Measurements from ENCODE around the gene BCL2. TPM values are rescaled to one million over a fixed set of nuclear protein-coding genes. Genes with fewer than 3 reads are reported as not detected.

BCL2 gene
- total RNA-seq, 1 experiment from 2014 or later = 1.5 TPM

DNA sequence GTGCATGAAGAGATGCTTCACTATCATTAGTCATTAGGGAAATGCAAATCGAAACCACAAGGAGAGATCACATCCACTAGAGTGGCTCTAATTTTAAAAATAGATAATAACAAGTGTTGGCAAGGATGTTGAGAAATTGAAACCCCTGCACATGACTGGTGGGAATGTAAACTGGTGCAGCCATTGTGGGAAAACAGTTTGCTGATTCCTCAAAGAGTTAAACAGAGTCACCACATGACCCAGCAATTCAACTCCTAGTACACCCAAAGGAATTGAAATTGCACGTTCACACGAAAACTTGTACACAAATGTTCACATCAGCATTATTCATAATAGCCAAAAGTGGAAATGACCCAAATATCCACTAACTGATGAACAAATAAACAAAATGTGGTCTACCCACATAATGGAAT, 179.5 kb downstream of the BCL2 start:
- Histone ChIP-seq H4K20me1 (ENCODE audit: low read length) (no peaks in the 10 kb centered on the region), H2AFZ (ENCODE audit: low read length) (no peak overlapping the region), H3K9me3 (ENCODE audit: low read length) (no peaks in the 10 kb centered on the region), H3K79me2 (ENCODE audit: low read length) (no peaks in the 10 kb centered on the region), H3K4me3 (ENCODE audit: low read length) (no peak overlapping the region), H3K4me2 (ENCODE audit: low read length) (no peak overlapping the region), H3K4me1 (ENCODE audit: insufficient read depth, low read length) (no peaks in the 10 kb centered on the region), H3K36me3 (ENCODE audit: low read depth, low read length) (no peaks in the 10 kb centered on the region), H3K9me2 (replicated peaks; ENCODE audit: low read length) (0 out of 2 replicates have a peak, but pooled peaks cover 2% of the 10 kb centered on the region), H3K27me3 (ENCODE audit: low read length) (peaks cover 4% of the 10 kb centered on the region; the same call in 1 of the 2 replicates), H3K9ac (ENCODE audit: low read length) (no peak overlapping the region), H3F3A (ENCODE audit: low read length, unreplicated experiment) (no peaks in the 10 kb centered on the region), H3K27ac (ENCODE audit: low read length) (no peak overlapping the region)
- ChIA-PET POLR2A (ENCODE audit: unreplicated experiment) (no interaction called here), CTCF (no interaction called here)
- no peak for ATAC-seq
- intact Hi-C loops (cut with micrococcal nuclease) = no loop called here
- BruUV-seq (replicated peaks) = no TSS peak
- TF ChIP-seq EZH2phosphoT487 (IDR thresholded peaks at IDR 0.05; ENCODE audit: borderline replicate concordance, low read length) (no peak), EZH2 (IDR thresholded peaks at IDR 0.05; ENCODE audit: low read length, unreplicated experiment) (no peak)
- TF ChIP-seq, protein P1, sequence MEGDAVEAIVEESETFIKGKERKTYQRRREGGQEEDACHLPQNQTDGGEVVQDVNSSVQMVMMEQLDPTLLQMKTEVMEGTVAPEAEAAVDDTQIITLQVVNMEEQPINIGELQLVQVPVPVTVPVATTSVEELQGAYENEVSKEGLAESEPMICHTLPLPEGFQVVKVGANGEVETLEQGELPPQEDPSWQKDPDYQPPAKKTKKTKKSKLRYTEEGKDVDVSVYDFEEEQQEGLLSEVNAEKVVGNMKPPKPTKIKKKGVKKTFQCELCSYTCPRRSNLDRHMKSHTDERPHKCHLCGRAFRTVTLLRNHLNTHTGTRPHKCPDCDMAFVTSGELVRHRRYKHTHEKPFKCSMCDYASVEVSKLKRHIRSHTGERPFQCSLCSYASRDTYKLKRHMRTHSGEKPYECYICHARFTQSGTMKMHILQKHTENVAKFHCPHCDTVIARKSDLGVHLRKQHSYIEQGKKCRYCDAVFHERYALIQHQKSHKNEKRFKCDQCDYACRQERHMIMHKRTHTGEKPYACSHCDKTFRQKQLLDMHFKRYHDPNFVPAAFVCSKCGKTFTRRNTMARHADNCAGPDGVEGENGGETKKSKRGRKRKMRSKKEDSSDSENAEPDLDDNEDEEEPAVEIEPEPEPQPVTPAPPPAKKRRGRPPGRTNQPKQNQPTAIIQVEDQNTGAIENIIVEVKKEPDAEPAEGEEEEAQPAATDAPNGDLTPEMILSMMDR (conservative IDR thresholded peaks at IDR 0.05; ENCODE audit: low read depth, low read length) = no peak
- DNase-seq = no peak

DNA sequence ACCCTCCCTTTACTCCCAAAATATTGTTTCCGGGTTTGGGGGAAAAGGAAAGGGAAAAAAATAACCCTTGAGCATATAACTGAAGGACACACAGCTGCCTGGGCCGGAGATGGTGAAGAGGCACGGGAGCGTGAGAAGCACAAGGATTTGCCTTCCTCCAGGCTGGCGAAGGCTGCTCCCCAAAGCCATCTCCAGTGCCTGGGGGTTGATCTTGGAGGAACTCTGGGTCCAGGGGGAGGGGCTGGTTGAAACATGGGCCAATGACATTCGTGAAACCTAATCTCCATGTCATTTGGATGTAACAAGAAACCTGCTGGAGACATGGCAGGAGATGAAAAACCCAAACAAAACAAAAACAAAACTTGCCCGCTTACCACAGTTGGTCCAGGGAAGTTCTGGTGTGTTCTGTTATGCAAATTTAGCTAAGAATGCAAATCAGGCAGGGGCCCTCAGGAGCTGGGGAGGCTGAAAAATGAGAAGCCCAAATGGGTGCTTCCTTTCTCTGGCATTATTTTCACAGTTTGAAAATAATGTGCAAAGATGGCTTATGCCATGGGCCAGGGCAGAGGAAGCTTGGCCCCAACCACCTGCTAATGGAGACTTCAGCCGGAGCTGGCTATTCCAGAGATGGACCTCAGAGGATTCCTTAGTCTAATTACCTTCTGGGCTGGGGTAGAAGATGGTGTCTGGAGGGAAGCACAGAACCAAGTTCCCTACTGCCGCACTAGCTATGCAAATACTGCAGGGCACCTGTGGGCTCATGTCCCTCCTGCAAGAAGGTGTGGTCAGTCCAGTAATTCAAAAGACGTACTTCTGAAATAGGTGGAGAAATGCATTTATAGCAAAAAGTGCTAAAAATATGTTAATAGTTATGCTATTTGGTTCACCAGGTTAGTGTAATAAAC, 180.9 kb downstream of the BCL2 start:
- DNase-seq = no peak
- Histone ChIP-seq H3K9ac (ENCODE audit: low read length) (no peak overlapping the region), H3K4me3 (ENCODE audit: low read length) (no peak overlapping the region), H2AFZ (ENCODE audit: low read length) (no peak overlapping the region), H3K27me3 (ENCODE audit: low read length) (peaks cover 3% of the 10 kb centered on the region; the same call in 1 of the 2 replicates), H3K9me2 (replicated peaks; ENCODE audit: low read length) (0 out of 2 replicates have a peak, but pooled peaks cover 2% of the 10 kb centered on the region), H3F3A (ENCODE audit: low read length, unreplicated experiment) (no peaks in the 10 kb centered on the region), H3K36me3 (ENCODE audit: low read depth, low read length) (no peaks in the 10 kb centered on the region), H3K4me2 (ENCODE audit: low read length) (no peak overlapping the region), H3K9me3 (ENCODE audit: low read length) (no peaks in the 10 kb centered on the region), H3K4me1 (ENCODE audit: insufficient read depth, low read length) (no peaks in the 10 kb centered on the region), H3K79me2 (ENCODE audit: low read length) (no peaks in the 10 kb centered on the region), H3K27ac (ENCODE audit: low read length) (no peak overlapping the region), H4K20me1 (ENCODE audit: low read length) (no peaks in the 10 kb centered on the region)
- intact Hi-C loops (cut with micrococcal nuclease) = no loop called here
- TF ChIP-seq EZH2 (IDR thresholded peaks at IDR 0.05; ENCODE audit: low read length, unreplicated experiment) (no peak), EZH2phosphoT487 (IDR thresholded peaks at IDR 0.05; ENCODE audit: borderline replicate concordance, low read length) (no peak)
- TF ChIP-seq, protein P1 (conservative IDR thresholded peaks at IDR 0.05; ENCODE audit: low read depth, low read length) = no peak
- CTCF ChIA-PET = no interaction called here
- POLR2A ChIA-PET (ENCODE audit: unreplicated experiment) = no interaction called here
- ATAC-seq = no peak
- BruUV-seq (replicated peaks) = no TSS peak

DNA sequence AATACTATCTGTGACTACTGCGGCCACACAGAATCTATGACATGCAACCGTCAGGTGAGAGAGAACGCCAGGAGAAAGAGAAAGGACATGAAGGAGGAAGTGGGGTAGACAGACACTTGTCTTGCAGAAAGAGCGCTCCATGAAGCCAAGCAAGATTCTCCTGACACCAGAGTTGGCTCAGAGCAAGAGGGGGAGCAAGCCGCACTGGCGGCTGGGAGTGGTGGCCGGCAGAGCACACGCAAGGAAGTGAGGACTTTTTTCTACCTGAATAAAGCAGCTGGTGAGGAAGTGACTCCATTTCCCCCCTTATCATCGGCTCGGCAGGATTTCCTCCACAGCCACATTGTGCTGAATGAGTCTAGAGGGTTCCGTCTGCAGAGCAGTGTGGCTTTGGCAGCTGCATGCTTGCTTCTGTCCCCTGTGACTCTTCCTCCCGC, 181.6 kb downstream of the BCL2 start:
- Histone ChIP-seq H3K9ac (ENCODE audit: low read length) (no peak overlapping the region), H4K20me1 (ENCODE audit: low read length) (no peaks in the 10 kb centered on the region), H3K27me3 (ENCODE audit: low read length) (peaks cover 5% of the 10 kb centered on the region; the same call in 1 of the 2 replicates), H3K9me3 (ENCODE audit: low read length) (no peaks in the 10 kb centered on the region), H2AFZ (ENCODE audit: low read length) (no peak overlapping the region), H3K36me3 (ENCODE audit: low read depth, low read length) (no peaks in the 10 kb centered on the region), H3K79me2 (ENCODE audit: low read length) (no peaks in the 10 kb centered on the region), H3F3A (ENCODE audit: low read length, unreplicated experiment) (no peaks in the 10 kb centered on the region), H3K4me2 (ENCODE audit: low read length) (no peak overlapping the region), H3K4me3 (ENCODE audit: low read length) (no peak overlapping the region), H3K4me1 (ENCODE audit: insufficient read depth, low read length) (no peaks in the 10 kb centered on the region), H3K9me2 (replicated peaks; ENCODE audit: low read length) (0 out of 2 replicates have a peak, but pooled peaks cover 2% of the 10 kb centered on the region), H3K27ac (ENCODE audit: low read length) (no peak overlapping the region)
- ChIA-PET CTCF (no interaction called here), POLR2A (ENCODE audit: unreplicated experiment) (no interaction called here)
- TF ChIP-seq EZH2 (IDR thresholded peaks at IDR 0.05; ENCODE audit: low read length, unreplicated experiment) (no peak), EZH2phosphoT487 (IDR thresholded peaks at IDR 0.05; ENCODE audit: borderline replicate concordance, low read length) (no peak)
- TF ChIP-seq, protein P1 (conservative IDR thresholded peaks at IDR 0.05; ENCODE audit: low read depth, low read length) = no peak
- DNase-seq = no peak
- ATAC-seq = no peak
- BruUV-seq (replicated peaks) = no TSS peak
- intact Hi-C loops (cut with micrococcal nuclease) = no loop called here
